HEK293 (cell line): ENCODE measurements around the gene HOXD9.

ENCODE experiments used
- CTCF ChIP-seq: fragments of 450-650 bp; formaldehyde crosslinking; IDR thresholded peaks from 2 replicates; pipeline ENCODE4 v1.5.1; 2016; ENCODE audit warnings: missing biosample characterization, missing genetic modification characterization
- HIC1 ChIP-seq: fragments of 450-650 bp; formaldehyde crosslinking; IDR thresholded peaks from 2 replicates; pipeline ENCODE4 v1.5.1; 2016; ENCODE audit warnings: missing biosample characterization, missing genetic modification characterization
- SP2 ChIP-seq: fragments of 450-650 bp; formaldehyde crosslinking; IDR thresholded peaks from 2 replicates; pipeline ENCODE4 v1.5.1; 2016; ENCODE audit warnings: missing biosample characterization, missing genetic modification characterization
- ZBTB17 ChIP-seq: fragments of 450-650 bp; formaldehyde crosslinking; IDR thresholded peaks from 2 replicates; pipeline ENCODE4 v1.5.1; 2016; ENCODE audit warnings: missing biosample characterization, missing genetic modification characterization
- ZFP41 ChIP-seq: fragments of 450-650 bp; formaldehyde crosslinking; IDR thresholded peaks from 2 replicates; pipeline ENCODE4 v1.5.1; 2016; ENCODE audit warnings: missing biosample characterization, missing genetic modification characterization, borderline replicate concordance
- ZNF121 ChIP-seq: fragments of 450-650 bp; formaldehyde crosslinking; IDR thresholded peaks from 2 replicates; pipeline ENCODE4 v1.5.1; 2016; ENCODE audit warnings: missing biosample characterization, missing genetic modification characterization
- ZNF214 ChIP-seq: fragments of 450-650 bp; formaldehyde crosslinking; IDR thresholded peaks from 2 replicates; pipeline ENCODE4 v1.5.1; 2017; ENCODE audit warnings: missing biosample characterization, mild to moderate bottlenecking, missing genetic modification characterization, borderline replicate concordance
- ZNF223 ChIP-seq: fragments of 450-650 bp; formaldehyde crosslinking; IDR thresholded peaks from 2 replicates; pipeline ENCODE4 v1.5.1; 2016; ENCODE audit warnings: missing biosample characterization, missing genetic modification characterization
- ZNF292 ChIP-seq: fragments of 450-650 bp; formaldehyde crosslinking; IDR thresholded peaks from 2 replicates; pipeline ENCODE4 v1.5.1; 2016; ENCODE audit warnings: low read depth, missing biosample characterization, missing genetic modification characterization, borderline replicate concordance
- ZSCAN5A ChIP-seq: fragments of 450-650 bp; formaldehyde crosslinking; IDR thresholded peaks from 2 replicates; pipeline ENCODE4 v1.5.1; 2016; ENCODE audit warnings: missing biosample characterization, missing genetic modification characterization

GRCh38 chr2:176104316-176105077 is 18.0 kb upstream of the HOXD9 start:
- TF ChIP-seq ZBTB17 (tag by site-specific recombination): no peak; the same call in 1 of the 2 replicates
- no peak for TF ChIP-seq SP2 (tag by site-specific recombination)
- TF ChIP-seq CTCF (tag by site-specific recombination): peak; percentile 96
- TF ChIP-seq ZSCAN5A: no peak
- TF ChIP-seq ZFP41 (tag by site-specific recombination): no peak
- peak; percentile 46; the same call in 1 of the 2 replicates for TF ChIP-seq HIC1 (tag by site-specific recombination)
- peak; percentile 78; the same call in 1 of the 2 replicates for TF ChIP-seq ZNF223
- TF ChIP-seq ZNF292 (tag by site-specific recombination): no peak
- TF ChIP-seq ZNF214 (tag by site-specific recombination): no peak
- TF ChIP-seq ZNF121 (tag by site-specific recombination): no peak
